Measurements from ENCODE around the gene RBM20. TPM values are rescaled to one million over a fixed set of nuclear protein-coding genes. Genes with fewer than 3 reads are reported as not detected.

The RBM20 gene
- total and polyA plus RNA-seq, 2 experiments from 2014 or later: 0.05 to 0.17 TPM

DNA sequence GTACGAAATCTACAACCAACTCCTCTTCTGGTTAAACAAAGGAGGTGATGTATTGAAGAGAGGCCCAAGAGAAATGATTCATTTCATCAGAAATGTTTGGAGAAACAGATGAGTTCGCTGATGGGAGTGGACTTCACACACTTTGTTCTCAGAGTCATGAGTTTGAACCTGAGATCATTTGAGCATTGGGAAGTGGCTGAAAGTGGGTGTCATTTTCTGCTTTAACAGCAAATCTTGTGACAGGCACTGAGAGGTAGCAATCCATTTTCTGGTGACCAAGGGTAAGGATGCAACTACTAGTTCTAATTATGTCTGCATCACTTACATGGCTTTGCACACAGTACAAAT, 51.4 kb downstream of the RBM20 start:
- Histone ChIP-seq H3K27ac (ENCODE audit: low read depth) (no peak overlapping the region), H2AFZ (no peak overlapping the region), H3K4me1 (ENCODE audit: insufficient read depth) (no peaks in the 10 kb centered on the region), H3K9me2 (ENCODE audit: insufficient read depth) (no peaks in the 10 kb centered on the region), H4K20me1 (replicated peaks; ENCODE audit: insufficient read depth) (no peaks in the 10 kb centered on the region), H3K4me2 (no peak overlapping the region), H3K4me3 (no peak overlapping the region), H3K79me2 (replicated peaks; ENCODE audit: insufficient read depth) (no peaks in the 10 kb centered on the region), H3F3A (replicated peaks; ENCODE audit: low read depth) (no peaks in the 10 kb centered on the region), H3K36me3 (ENCODE audit: insufficient read depth) (no peaks in the 10 kb centered on the region), H3K27me3 (ENCODE audit: insufficient read depth) (no peaks in the 10 kb centered on the region)
- peaks cover 5% of the 10 kb centered on the region; the same call in 1 of the 3 replicates for H3K36me3 Mint-ChIP-seq (ENCODE audit: low read depth)
- TF ChIP-seq, protein P1, sequence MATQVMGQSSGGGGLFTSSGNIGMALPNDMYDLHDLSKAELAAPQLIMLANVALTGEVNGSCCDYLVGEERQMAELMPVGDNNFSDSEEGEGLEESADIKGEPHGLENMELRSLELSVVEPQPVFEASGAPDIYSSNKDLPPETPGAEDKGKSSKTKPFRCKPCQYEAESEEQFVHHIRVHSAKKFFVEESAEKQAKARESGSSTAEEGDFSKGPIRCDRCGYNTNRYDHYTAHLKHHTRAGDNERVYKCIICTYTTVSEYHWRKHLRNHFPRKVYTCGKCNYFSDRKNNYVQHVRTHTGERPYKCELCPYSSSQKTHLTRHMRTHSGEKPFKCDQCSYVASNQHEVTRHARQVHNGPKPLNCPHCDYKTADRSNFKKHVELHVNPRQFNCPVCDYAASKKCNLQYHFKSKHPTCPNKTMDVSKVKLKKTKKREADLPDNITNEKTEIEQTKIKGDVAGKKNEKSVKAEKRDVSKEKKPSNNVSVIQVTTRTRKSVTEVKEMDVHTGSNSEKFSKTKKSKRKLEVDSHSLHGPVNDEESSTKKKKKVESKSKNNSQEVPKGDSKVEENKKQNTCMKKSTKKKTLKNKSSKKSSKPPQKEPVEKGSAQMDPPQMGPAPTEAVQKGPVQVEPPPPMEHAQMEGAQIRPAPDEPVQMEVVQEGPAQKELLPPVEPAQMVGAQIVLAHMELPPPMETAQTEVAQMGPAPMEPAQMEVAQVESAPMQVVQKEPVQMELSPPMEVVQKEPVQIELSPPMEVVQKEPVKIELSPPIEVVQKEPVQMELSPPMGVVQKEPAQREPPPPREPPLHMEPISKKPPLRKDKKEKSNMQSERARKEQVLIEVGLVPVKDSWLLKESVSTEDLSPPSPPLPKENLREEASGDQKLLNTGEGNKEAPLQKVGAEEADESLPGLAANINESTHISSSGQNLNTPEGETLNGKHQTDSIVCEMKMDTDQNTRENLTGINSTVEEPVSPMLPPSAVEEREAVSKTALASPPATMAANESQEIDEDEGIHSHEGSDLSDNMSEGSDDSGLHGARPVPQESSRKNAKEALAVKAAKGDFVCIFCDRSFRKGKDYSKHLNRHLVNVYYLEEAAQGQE (IDR thresholded peaks at IDR 0.05; ENCODE audit: unreplicated experiment): no peak
- TF ChIP-seq NANOG (IDR thresholded peaks at IDR 0.05; ENCODE audit: borderline replicate concordance): no peak
- TF ChIP-seq, protein P2, sequence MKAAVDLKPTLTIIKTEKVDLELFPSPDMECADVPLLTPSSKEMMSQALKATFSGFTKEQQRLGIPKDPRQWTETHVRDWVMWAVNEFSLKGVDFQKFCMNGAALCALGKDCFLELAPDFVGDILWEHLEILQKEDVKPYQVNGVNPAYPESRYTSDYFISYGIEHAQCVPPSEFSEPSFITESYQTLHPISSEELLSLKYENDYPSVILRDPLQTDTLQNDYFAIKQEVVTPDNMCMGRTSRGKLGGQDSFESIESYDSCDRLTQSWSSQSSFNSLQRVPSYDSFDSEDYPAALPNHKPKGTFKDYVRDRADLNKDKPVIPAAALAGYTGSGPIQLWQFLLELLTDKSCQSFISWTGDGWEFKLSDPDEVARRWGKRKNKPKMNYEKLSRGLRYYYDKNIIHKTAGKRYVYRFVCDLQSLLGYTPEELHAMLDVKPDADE (IDR thresholded peaks at IDR 0.05): no peak
- TF ChIP-seq ZNF114 (CRISPR knock-in tag; IDR thresholded peaks at IDR 0.05): no peak
- H3K4me3 Mint-ChIP-seq: no peak overlapping the region
- no peak for DNase-seq (ENCODE audit: low spot score)
- H3K27me3 Mint-ChIP-seq (ENCODE audit: insufficient read depth, low read depth, poor library complexity): peaks cover 7% of the 10 kb centered on the region
- H3K27ac Mint-ChIP-seq: no peak overlapping the region
- peaks cover 19% of the 10 kb centered on the region; the same call in 2 of the 3 replicates for H3K9me3 Mint-ChIP-seq
- ATAC-seq: no peak
- H3K4me1 Mint-ChIP-seq: peaks cover 4% of the 10 kb centered on the region

DNA sequence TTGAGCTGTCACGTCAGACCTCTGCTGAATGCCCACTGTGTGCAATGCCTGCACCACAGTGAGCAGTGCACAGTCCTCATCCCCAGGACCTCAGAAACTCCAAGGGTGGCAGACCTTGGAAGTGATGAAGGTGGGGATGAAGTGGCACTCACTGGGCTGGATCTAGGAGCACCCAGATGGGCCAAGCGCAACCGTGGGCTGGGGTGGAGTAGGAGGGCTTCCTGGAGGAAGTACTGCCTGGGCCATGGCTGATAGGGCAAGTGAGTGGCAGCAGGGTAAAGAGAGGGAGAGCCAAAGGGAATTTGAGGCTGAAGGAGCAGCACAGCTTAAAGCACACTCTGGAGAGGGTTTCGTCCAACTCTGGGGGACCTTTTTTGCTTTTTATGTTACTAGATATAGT, 52.3 kb downstream of the RBM20 start:
- Histone ChIP-seq H3K36me3 (ENCODE audit: insufficient read depth) (no peaks in the 10 kb centered on the region), H3K27ac (ENCODE audit: low read depth) (no peak overlapping the region), H3K9me2 (ENCODE audit: insufficient read depth) (no peaks in the 10 kb centered on the region), H2AFZ (0 out of 2 replicates have a peak overlapping the region, but pooled peaks have one; percentile 28), H3K79me2 (replicated peaks; ENCODE audit: insufficient read depth) (no peaks in the 10 kb centered on the region), H3F3A (replicated peaks; ENCODE audit: low read depth) (no peaks in the 10 kb centered on the region), H3K27me3 (ENCODE audit: insufficient read depth) (no peaks in the 10 kb centered on the region), H3K4me1 (ENCODE audit: insufficient read depth) (peaks cover 7% of the 10 kb centered on the region; the same call in 1 of the 2 replicates), H3K4me3 (no peak overlapping the region), H3K4me2 (no peak overlapping the region), H4K20me1 (replicated peaks; ENCODE audit: insufficient read depth) (no peaks in the 10 kb centered on the region)
- Mint-ChIP-seq H3K36me3 (ENCODE audit: low read depth) (peaks cover 5% of the 10 kb centered on the region; the same call in 1 of the 3 replicates), H3K4me1 (peaks cover 10% of the 10 kb centered on the region), H3K27ac (no peak overlapping the region), H3K9me3 (peaks cover 17% of the 10 kb centered on the region; the same call in 2 of the 3 replicates), H3K4me3 (no peak overlapping the region), H3K27me3 (ENCODE audit: insufficient read depth, low read depth, poor library complexity) (peaks cover 4% of the 10 kb centered on the region)
- ATAC-seq: no peak
- DNase-seq (ENCODE audit: low spot score): no peak
- TF ChIP-seq EZH2 (IDR thresholded peaks at IDR 0.05; ENCODE audit: low read depth, unreplicated experiment): no peak
- TF ChIP-seq, protein P2 (IDR thresholded peaks at IDR 0.05): no peak

All from GM23338 (cell line).